ENCODE measurements around the gene HOXA3. TPM values are rescaled to one million over a fixed set of nuclear protein-coding genes. Genes with fewer than 3 reads are reported as not detected.

The HOXA3 gene
- polyA plus RNA-seq, 2 of the 4 experiments (the other 2 are of a cell fraction) = 3.3 to 8.7 TPM

DNA sequence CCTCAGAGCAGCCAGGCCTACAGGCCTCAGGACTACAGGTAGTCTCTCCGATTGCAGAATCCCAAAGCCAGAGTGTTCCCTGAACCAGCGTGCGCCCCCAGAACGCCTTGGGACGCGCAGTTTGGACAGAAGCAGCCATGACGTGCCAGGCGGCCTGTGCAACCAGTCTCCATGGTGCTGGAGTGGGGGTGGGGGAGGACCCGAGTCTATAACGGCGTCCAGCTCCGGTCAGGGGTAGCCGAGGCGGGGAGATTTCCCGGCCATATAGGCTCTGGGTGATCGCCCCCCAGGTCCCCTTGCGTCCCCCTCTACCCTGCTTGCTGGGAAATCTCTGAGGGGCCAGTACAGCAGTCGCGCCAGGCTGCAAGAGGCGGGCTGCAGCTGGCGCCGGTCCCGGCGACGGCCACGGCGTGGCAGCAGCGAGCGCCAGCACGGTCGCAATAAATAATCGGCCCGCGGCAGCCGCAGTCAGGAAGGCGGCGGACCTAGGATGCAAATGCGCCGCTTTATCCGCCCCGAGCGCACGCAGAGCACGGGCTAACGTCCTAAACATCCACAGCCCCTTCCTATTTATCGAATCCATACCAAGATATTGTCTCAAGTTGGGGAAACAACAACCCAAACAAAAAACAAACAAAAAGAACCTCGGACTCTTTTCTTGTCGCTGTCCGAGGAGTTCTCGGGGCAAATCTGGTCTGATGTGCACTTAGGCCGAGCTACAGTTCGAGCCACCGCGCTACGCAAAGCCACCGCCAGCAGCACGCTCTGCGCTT is 1.6 kb downstream of the HOXA3 start (continued):
- TF ChIP-seq, protein P1, sequence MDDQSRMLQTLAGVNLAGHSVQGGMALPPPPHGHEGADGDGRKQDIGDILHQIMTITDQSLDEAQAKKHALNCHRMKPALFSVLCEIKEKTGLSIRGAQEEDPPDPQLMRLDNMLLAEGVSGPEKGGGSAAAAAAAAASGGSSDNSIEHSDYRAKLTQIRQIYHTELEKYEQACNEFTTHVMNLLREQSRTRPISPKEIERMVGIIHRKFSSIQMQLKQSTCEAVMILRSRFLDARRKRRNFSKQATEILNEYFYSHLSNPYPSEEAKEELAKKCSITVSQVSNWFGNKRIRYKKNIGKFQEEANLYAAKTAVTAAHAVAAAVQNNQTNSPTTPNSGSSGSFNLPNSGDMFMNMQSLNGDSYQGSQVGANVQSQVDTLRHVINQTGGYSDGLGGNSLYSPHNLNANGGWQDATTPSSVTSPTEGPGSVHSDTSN (IDR thresholded peaks at IDR 0.05) = peak; percentile 79
- TF ChIP-seq CEBPB (IDR thresholded peaks at IDR 0.05) = 0 out of 4 replicates have a peak, but pooled peaks of 1 of the 2 experiments have one; percentile 3
- TF ChIP-seq, protein P2, sequence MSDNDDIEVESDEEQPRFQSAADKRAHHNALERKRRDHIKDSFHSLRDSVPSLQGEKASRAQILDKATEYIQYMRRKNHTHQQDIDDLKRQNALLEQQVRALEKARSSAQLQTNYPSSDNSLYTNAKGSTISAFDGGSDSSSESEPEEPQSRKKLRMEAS (IDR thresholded peaks at IDR 0.05) = peak; percentile 83; the same call in 1 of the 2 replicates
- peak; percentile 60; the same call in 1 of the 2 replicates for TF ChIP-seq RFX5 (IDR thresholded peaks at IDR 0.05)
- no peak for TF ChIP-seq FOSB (CRISPR knock-in tag; IDR thresholded peaks at IDR 0.05)
- TF ChIP-seq, protein P3, sequence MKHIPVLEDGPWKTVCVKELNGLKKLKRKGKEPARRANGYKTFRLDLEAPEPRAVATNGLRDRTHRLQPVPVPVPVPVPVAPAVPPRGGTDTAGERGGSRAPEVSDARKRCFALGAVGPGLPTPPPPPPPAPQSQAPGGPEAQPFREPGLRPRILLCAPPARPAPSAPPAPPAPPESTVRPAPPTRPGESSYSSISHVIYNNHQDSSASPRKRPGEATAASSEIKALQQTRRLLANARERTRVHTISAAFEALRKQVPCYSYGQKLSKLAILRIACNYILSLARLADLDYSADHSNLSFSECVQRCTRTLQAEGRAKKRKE (CRISPR knock-in tag; IDR thresholded peaks at IDR 0.05; ENCODE audit: low read depth) = no peak
- no peak for TF ChIP-seq TP53 (CRISPR knock-in tag; IDR thresholded peaks at IDR 0.05)
- TF ChIP-seq, protein P4, sequence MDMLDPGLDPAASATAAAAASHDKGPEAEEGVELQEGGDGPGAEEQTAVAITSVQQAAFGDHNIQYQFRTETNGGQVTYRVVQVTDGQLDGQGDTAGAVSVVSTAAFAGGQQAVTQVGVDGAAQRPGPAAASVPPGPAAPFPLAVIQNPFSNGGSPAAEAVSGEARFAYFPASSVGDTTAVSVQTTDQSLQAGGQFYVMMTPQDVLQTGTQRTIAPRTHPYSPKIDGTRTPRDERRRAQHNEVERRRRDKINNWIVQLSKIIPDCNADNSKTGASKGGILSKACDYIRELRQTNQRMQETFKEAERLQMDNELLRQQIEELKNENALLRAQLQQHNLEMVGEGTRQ (IDR thresholded peaks at IDR 0.05) = no peak
- TF ChIP-seq SREBF2 (IDR thresholded peaks at IDR 0.05) = no peak

DNA sequence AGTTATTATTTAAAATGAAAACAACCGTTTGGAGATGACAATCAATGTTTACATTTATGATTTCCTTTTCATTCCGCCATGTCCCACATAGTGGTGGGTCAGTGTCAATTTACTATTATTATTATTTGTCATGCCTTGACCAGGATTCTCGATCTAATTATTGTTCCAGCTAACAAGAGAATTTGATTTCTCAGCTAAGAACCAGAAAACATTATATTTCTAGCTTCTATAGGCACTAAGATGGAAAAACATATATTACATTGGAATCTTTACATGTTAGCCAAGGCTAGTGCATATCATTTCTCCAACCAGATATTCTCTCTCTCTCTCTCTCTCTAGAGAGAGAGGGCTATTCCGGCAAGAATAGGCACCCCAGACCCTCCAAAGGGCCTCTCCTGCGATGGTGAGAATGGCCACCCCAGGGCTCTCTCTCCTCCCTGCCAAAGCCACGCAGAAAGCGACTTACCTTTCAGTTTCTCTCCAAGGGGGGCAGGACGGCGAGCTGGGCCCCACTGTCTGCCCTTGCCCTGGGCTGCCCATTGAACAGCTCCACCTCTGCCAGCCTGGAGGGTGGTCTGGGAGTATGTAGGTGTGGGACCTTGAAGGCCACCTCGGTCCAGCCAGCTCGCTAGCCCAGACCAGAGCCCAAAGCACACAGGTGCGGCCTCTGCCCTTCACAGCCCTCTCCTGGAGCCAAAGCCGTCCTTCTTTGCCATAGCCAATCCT is 2.4 kb downstream of the HOXA3 start:
- 20% methylated on average over 11 of the region's 13 CpGs for WGBS (ENCODE audit: missing lambda C conversion rate)
- Histone ChIP-seq H3K4me1 (peaks cover 16% of the 10 kb centered on the region), H3K4me3 (peak overlapping the region; percentile 49), H3K4me2 (peak overlapping the region; percentile 90), H3K9me3 (no peaks in the 10 kb centered on the region), H3K27ac (peak overlapping the region; percentile 88 to 90)
- POLR2A ChIA-PET = interaction anchor here (0.5 to 2.1 kb wide), 7 partner anchors 11 to 950 kb away, joined by 3 to 14 read pairs (median 4); partner anchors contain the start of gene HNRNPA2B1
- ATAC-seq (peak; percentile 69 to 75), FAIRE-seq (no peak), DNase-seq (ENCODE audit: low read depth in 1 of 2, low spot score in 1 of 2) (no peak)
- TF ChIP-seq HOXB13 (CRISPR knock-in tag; IDR thresholded peaks at IDR 0.05; ENCODE audit: low read depth) (no peak), FOXS1 (CRISPR knock-in tag; IDR thresholded peaks at IDR 0.05) (no peak)
- CTCF ChIA-PET = interaction anchor here (0.7 to 11.1 kb wide), 34 partner anchors 8 to 1257 kb away, joined by 3 to 160 read pairs (median 5); partner anchors contain the start of genes HOXA4, HOXA5 and HOXA9

DNA sequence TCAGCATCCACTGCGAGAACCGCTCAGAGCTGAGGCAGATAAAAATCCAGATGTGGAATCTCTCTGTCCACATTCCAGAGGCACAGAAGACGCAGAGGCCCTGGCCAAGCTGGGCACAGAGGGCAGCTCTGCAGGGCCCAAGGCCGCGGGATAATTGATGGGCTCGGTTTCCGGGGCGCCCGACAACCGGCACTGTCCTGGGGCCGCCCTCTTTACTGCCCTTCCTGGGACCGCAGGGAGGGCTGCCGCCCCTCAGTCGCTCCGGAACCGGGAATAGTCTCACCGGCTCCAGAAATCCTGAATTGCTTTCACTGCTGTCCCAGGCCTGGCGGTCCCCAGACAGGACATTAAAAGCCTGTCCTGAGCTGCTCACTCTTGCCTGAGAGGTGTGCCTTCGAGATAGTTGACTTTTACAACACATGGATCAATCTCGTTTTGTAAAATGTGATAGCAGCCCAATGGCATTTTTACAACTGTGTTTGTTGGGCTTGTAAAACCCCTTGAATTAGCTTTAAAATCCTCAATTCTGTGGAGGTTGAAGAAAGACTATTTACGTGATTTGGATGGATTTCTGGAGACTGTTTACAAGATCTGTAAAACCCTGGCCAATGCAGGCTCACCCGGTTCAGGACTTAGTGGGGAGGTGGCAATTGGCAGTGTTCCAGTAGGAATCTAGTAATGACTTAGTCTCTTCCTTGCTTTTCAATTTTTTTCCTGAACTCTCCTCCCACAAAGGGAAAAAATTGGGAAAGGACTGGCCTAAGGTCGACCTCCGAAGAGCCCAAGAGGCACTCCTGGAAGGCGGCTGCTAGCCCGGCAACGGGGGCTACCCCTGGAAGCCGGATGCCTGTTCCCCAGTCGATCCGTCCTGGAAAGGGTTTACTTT is 3.4 kb downstream of the HOXA3 start:
- POLR2A ChIA-PET = interaction anchor here (1.0 to 1.7 kb wide), 2 partner anchors 12 to 17 kb away, joined by 3 to 5 read pairs; no protein-coding TSS in a partner anchor
- H3K4me1 ChIP-seq = peaks cover 16% of the 10 kb centered on the region
- DNase-seq (ENCODE audit: low read depth in 1 of 2, low spot score in 1 of 2) (no peak), FAIRE-seq (no peak), ATAC-seq (no peak)
- H3K27ac ChIP-seq = peak overlapping the region; percentile 27 to 52; a peak in 4 of 6 replicates
- no peak for TF ChIP-seq RCOR1 (IDR thresholded peaks at IDR 0.05; ENCODE audit: low read depth, low read length)
- TF ChIP-seq RAD21 (conservative IDR thresholded peaks at IDR 0.05 in 1 of 2, IDR thresholded peaks at IDR 0.05 in 1 of 2) = no peak
- no peaks in the 10 kb centered on the region for H3K9me3 ChIP-seq
- H3K4me2 ChIP-seq = peak overlapping the region; percentile 90
- WGBS (ENCODE audit: missing lambda C conversion rate) = 76% methylated on average over 30 of the region's 30 CpGs
- H3K4me3 ChIP-seq = peak overlapping the region; percentile 49; the same call in 2 of the 3 replicates
- CTCF ChIA-PET = interaction anchor here (1.1 to 11.1 kb wide), 19 partner anchors 7 to 1256 kb away, joined by 3 to 160 read pairs (median 5); partner anchors contain the start of genes HOXA4, HOXA5 and HOXA9
